Activated CD4-positive, alpha-beta T cell treated with anti-CD3 and anti-CD28 coated beads, Interleukin-2, amount 50 U/mL, for 1 hour (primary cell): ENCODE data around the gene DNAJC11.
"Not testable (repeated sequence)": the region's sequence is repeated elsewhere in the genome, so short reads cannot be mapped to it uniquely, and the experiment has no call there.

Experiments
- DNase-seq: peaks from one replicate; pipeline ENCODE4 v3.0.0-alpha.2; 2020

DNAJC11 gene

GRCh38 chr1:6701437-6702153 is at the start of gene DNAJC11:
DNAJC11 (minus strand) TSS chr1:6701816; CDS start chr1:6701800, 16 bp downstream.
- peak; percentile 85 for DNase-seq

- DNase-seq, result no peak
These were observed 48.9 kb upstream of the DNAJC11 start for GRCh38 chr1:6750490-6750889.

- DNase-seq, result no peak
These were observed 46.1 kb upstream of the DNAJC11 start for GRCh38 chr1:6747674-6748073.

GRCh38 chr1:6745073-6745472 is 43.5 kb upstream of the DNAJC11 start:
- DNase-seq, result no peak

GRCh38 chr1:6743189-6744101 is 41.8 kb upstream of the DNAJC11 start:
- DNase-seq, result no peak

GRCh38 chr1:6742676-6743188 is 41.1 kb upstream of the DNAJC11 start:
- DNase-seq, result not testable (repeated sequence)

- no peak for DNase-seq
These were observed 37.5 kb upstream of the DNAJC11 start for GRCh38 chr1:6738987-6739676.

GRCh38 chr1:6732942-6733341 is 31.3 kb upstream of the DNAJC11 start:
- no peak for DNase-seq

- DNase-seq, result no peak
These were observed 30.3 kb upstream of the DNAJC11 start for GRCh38 chr1:6731905-6732304.

GRCh38 chr1:6730880-6731279 is 29.3 kb upstream of the DNAJC11 start:
- DNase-seq, result no peak

GRCh38 chr1:6730473-6730872 is 28.9 kb upstream of the DNAJC11 start:
- DNase-seq, result no peak

- peak; percentile 55 for DNase-seq
These were observed 25.9 kb upstream of the DNAJC11 start for GRCh38 chr1:6727535-6727934.

GRCh38 chr1:6726253-6726652 is 24.6 kb upstream of the DNAJC11 start:
- no peak for DNase-seq

GRCh38 chr1:6724517-6725141 is 23.0 kb upstream of the DNAJC11 start:
- no peak for DNase-seq

GRCh38 chr1:6723621-6724428 is 22.2 kb upstream of the DNAJC11 start:
- DNase-seq, result no peak

GRCh38 chr1:6711174-6711573 is 9.6 kb upstream of the DNAJC11 start:
- no peak for DNase-seq

GRCh38 chr1:6704746-6705145 is 3.1 kb upstream of the DNAJC11 start:
- DNase-seq, result no peak

- no peak for DNase-seq
These were observed 1.4 kb upstream of the DNAJC11 start for GRCh38 chr1:6703016-6703415.

GRCh38 chr1:6700853-6701436 is 671 bp downstream of the DNAJC11 start:
- no peak for DNase-seq

- not testable (repeated sequence) for DNase-seq
These were observed 1.7 kb downstream of the DNAJC11 start for GRCh38 chr1:6699915-6700314.

- no peak for DNase-seq
These were observed 5.7 kb downstream of the DNAJC11 start for GRCh38 chr1:6695868-6696267.
